ENCODE data around the gene RBM8A.

Gene RBM8A

GRCh38 chr1:145892486-145893087 is 34.7 kb downstream of the RBM8A start:
- Histone ChIP-seq H3K9me3 (ENCODE audit: low read depth, low read length) (no peaks in the 10 kb centered on the region), H3K27ac (peak overlapping the region; percentile 72), H3K4me3 (peak overlapping the region; percentile 73), H3K36me3 (ENCODE audit: insufficient read depth, low read length) (no peaks in the 10 kb centered on the region), H3K9ac (ENCODE audit: insufficient read length) (peak overlapping the region; percentile 62)
- no peak for DNase-seq (ENCODE audit: low read depth, low spot score)
- TF ChIP-seq FOXP2 (optimal IDR thresholded peaks at IDR 0.05; ENCODE audit: control extremely low read depth, extremely low read length, insufficient read depth) (no peak), EZH2 (IDR thresholded peaks at IDR 0.05) (no peak), POLR2AphosphoS5 (IDR thresholded peaks at IDR 0.05; ENCODE audit: borderline replicate concordance, low read depth, low read length) (no peak)

DNA sequence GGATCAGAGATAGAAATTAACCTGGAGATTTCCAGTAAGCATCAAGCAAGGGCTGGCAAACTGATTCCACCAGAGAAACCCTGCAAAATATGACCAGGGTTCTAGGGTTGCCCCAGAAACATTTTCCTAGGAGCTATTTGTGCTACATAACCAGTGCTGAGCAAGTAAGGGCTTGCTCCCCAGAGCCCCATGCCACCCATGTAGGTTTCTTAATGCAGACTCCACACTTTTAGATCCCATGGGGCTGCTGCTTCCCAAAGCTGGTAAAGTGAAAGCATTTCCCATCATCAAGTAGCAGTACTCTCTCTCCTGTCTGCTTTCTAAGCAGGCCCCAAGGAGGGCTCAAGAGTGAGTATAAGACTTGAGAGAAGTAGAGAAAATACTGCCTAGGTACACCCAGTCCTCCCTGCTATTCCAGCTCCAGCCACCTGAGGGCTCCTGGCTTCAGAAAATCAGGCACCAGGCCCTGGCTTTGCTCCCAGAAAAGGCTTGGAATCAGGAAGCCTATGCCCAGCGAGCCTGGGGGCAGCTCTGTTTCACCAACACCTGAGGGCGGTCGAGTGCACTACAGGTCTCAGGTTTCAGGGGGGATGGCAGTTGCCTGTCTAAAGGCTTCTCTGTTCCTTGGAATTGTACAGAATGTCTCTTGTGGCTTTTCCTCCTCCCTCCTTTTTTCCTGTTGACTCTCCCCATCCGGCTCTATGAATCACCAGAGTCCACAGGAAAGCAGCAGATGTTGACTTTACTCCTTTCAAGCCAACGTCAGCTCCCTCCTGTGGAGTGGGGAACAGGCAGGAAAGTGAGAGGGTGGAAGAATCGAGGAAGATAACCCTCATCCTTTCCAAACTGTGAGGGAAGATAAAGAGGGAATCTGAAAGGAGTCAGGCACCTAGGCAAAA is 35.4 kb downstream of the RBM8A start:
- H3K4me3 ChIP-seq, result peak overlapping the region; percentile 73
- H3K27ac ChIP-seq, result peak overlapping the region; percentile 72
- peak overlapping the region; percentile 64 for H3K9ac ChIP-seq (ENCODE audit: insufficient read length)
- peak; percentile 76 for DNase-seq (ENCODE audit: low read depth, low spot score)
- no peak for TF ChIP-seq POLR2AphosphoS5 (IDR thresholded peaks at IDR 0.05; ENCODE audit: borderline replicate concordance, low read depth, low read length)
- no peak for TF ChIP-seq EZH2 (IDR thresholded peaks at IDR 0.05)
- TF ChIP-seq FOXP2 (optimal IDR thresholded peaks at IDR 0.05; ENCODE audit: control extremely low read depth, extremely low read length, insufficient read depth), result no peak
- no peaks in the 10 kb centered on the region for H3K9me3 ChIP-seq (ENCODE audit: low read depth, low read length)
- no peaks in the 10 kb centered on the region for H3K36me3 ChIP-seq (ENCODE audit: insufficient read depth, low read length)

DNA sequence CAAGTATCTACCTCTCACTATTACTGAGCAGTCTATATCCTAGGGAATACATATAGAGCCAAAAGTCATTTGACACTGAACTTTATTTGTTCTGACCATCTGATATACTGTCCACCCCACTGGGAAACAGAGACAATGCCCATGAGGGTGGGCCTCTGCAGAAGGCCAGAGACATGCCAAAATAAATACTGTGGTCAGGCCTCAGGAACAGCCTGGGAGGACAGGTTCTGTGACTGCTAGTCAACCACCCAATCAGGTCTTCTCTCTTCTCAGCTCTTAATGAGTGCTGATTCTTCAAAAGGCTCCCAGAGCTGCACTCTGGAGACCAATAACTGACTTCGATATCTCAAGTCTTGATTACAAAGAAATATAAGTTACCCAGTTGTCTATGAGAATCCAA is 36.1 kb downstream of the RBM8A start:
- H3K27ac ChIP-seq, result no peak overlapping the region; the same call in none of the 2 replicates
- no peak overlapping the region for H3K4me3 ChIP-seq
- H3K9ac ChIP-seq (ENCODE audit: insufficient read length), result peak overlapping the region; percentile 8
- no peaks in the 10 kb centered on the region for H3K9me3 ChIP-seq (ENCODE audit: low read depth, low read length)
- no peak for TF ChIP-seq EZH2 (IDR thresholded peaks at IDR 0.05)
- no peak for TF ChIP-seq POLR2AphosphoS5 (IDR thresholded peaks at IDR 0.05; ENCODE audit: borderline replicate concordance, low read depth, low read length)
- DNase-seq (ENCODE audit: low read depth, low spot score), result no peak
- no peaks in the 10 kb centered on the region for H3K36me3 ChIP-seq (ENCODE audit: insufficient read depth, low read length)

DNA sequence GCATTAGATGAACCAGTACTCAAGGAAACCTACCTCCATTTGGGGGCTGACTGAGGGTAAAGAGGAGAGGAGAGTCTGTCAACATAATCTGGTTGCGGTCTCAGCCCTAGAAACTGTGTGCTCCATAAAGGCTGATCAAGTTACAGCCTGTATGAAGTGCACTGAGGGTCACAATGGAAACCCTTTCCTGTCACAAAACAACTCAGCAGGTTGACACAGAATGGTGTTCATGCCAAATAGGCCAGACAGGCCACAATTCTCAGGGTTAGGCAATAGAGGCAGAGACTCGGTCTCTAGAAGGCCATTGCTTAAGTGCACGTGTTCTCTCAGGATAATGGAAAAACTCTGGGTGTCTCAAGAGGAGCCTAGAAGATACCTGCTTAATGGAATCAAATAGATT is 37.6 kb downstream of the RBM8A start:
- H3K9ac ChIP-seq (ENCODE audit: insufficient read length), result no peak overlapping the region
- no peak overlapping the region for H3K4me3 ChIP-seq
- H3K36me3 ChIP-seq (ENCODE audit: insufficient read depth, low read length), result no peaks in the 10 kb centered on the region
- TF ChIP-seq FOXP2 (optimal IDR thresholded peaks at IDR 0.05; ENCODE audit: control extremely low read depth, extremely low read length, insufficient read depth) (no peak), POLR2AphosphoS5 (IDR thresholded peaks at IDR 0.05; ENCODE audit: borderline replicate concordance, low read depth, low read length) (no peak), EZH2 (IDR thresholded peaks at IDR 0.05) (no peak)
- no peaks in the 10 kb centered on the region for H3K9me3 ChIP-seq (ENCODE audit: low read depth, low read length)
- DNase-seq (ENCODE audit: low read depth, low spot score), result no peak
- no peak overlapping the region for H3K27ac ChIP-seq

GRCh38 chr1:145887631-145888030 is 39.7 kb downstream of the RBM8A start:
- DNase-seq (ENCODE audit: low read depth, low spot score), result no peak
- H3K4me3 ChIP-seq, result no peak overlapping the region
- no peak overlapping the region for H3K9ac ChIP-seq (ENCODE audit: insufficient read length)
- H3K27ac ChIP-seq, result no peak overlapping the region
- no peak for TF ChIP-seq EZH2 (IDR thresholded peaks at IDR 0.05)
- no peak for TF ChIP-seq FOXP2 (optimal IDR thresholded peaks at IDR 0.05; ENCODE audit: control extremely low read depth, extremely low read length, insufficient read depth)
- TF ChIP-seq POLR2AphosphoS5 (IDR thresholded peaks at IDR 0.05; ENCODE audit: borderline replicate concordance, low read depth, low read length), result no peak
- no peaks in the 10 kb centered on the region for H3K36me3 ChIP-seq (ENCODE audit: insufficient read depth, low read length)
- no peaks in the 10 kb centered on the region for H3K9me3 ChIP-seq (ENCODE audit: low read depth, low read length)

GRCh38 chr1:145886816-145887215 is 40.5 kb downstream of the RBM8A start:
- Histone ChIP-seq H3K9ac (ENCODE audit: insufficient read length) (no peak overlapping the region), H3K4me3 (no peak overlapping the region), H3K36me3 (ENCODE audit: insufficient read depth, low read length) (no peaks in the 10 kb centered on the region), H3K9me3 (ENCODE audit: low read depth, low read length) (no peaks in the 10 kb centered on the region), H3K27ac (no peak overlapping the region)
- DNase-seq (ENCODE audit: low read depth, low spot score), result no peak
- TF ChIP-seq FOXP2 (optimal IDR thresholded peaks at IDR 0.05; ENCODE audit: control extremely low read depth, extremely low read length, insufficient read depth) (no peak), EZH2 (IDR thresholded peaks at IDR 0.05) (no peak), POLR2AphosphoS5 (IDR thresholded peaks at IDR 0.05; ENCODE audit: borderline replicate concordance, low read depth, low read length) (no peak)

DNA sequence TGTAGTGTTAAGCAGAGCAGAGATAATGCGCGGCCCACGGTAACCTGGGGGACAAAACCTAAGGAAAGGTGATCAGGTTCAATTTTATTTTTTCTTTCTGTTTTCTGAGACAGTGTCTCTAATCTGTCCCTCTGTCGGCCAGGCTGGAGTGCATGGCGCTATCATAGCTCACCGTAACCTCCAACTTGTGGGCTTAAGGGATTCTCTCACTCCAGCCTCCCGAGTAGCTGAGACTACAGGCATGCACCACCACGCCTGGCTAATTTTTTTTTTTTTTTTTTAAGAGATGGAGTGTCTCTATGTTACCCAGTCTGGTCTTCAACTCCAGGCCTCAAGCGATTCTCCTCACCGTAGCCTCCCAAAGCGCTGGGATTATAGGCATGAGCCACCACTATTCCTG is 40.9 kb downstream of the RBM8A start:
- H3K9me3 ChIP-seq (ENCODE audit: low read depth, low read length), result no peaks in the 10 kb centered on the region
- H3K36me3 ChIP-seq (ENCODE audit: insufficient read depth, low read length), result no peaks in the 10 kb centered on the region
- DNase-seq (ENCODE audit: low read depth, low spot score), result no peak
- TF ChIP-seq EZH2 (IDR thresholded peaks at IDR 0.05) (no peak), POLR2AphosphoS5 (IDR thresholded peaks at IDR 0.05; ENCODE audit: borderline replicate concordance, low read depth, low read length) (no peak), FOXP2 (optimal IDR thresholded peaks at IDR 0.05; ENCODE audit: control extremely low read depth, extremely low read length, insufficient read depth) (no peak)
- no peak overlapping the region for H3K27ac ChIP-seq
- H3K4me3 ChIP-seq, result peak overlapping the region; percentile 91
- H3K9ac ChIP-seq (ENCODE audit: insufficient read length), result no peak overlapping the region

DNA sequence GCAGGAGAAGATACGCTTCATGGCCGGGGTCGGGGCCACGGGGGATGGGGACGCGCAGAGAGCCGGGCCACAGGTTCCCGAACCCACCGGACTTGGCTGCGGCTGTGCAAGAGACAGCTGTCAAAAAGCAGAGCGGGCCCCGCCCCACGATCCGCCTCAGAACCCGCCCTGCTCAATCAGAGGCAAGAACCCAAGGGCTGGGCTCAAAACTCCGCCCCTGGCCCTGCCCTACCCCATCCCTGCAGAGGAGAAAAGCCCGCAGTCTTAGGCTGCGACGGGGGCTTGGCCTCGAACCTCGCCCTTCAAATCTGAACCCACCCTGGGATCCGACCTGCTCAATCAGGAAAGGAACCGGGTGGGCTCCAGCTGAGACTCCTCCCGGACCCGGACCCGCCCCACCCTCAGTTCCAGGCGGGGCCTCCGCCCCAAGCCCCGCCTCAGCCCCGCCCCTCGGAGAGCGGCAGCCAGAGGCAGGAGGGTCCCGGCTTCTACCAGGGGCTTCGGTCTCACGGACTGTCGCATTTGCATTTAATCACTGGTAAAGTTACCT is 41.5 kb downstream of the RBM8A start, which contains the start of gene ANKRD35:
Gene ANKRD35, minus strand, starts transcription at position 129 of the 550 bp plus-strand sequence. Its CDS starts 108 bp downstream, at position 21.
- Histone ChIP-seq H3K9me3 (ENCODE audit: low read depth, low read length) (no peaks in the 10 kb centered on the region), H3K9ac (ENCODE audit: insufficient read length) (no peak within 1 kb of the TSS), H3K27ac (no peak within 1 kb of the TSS), H3K4me3 (peak within 1 kb of the TSS; percentile 91), H3K36me3 (ENCODE audit: insufficient read depth, low read length) (no peaks in the 10 kb centered on the region)
- DNase-seq (ENCODE audit: low read depth, low spot score), result no peak
- no peak for TF ChIP-seq EZH2 (IDR thresholded peaks at IDR 0.05)
- TF ChIP-seq FOXP2 (optimal IDR thresholded peaks at IDR 0.05; ENCODE audit: control extremely low read depth, extremely low read length, insufficient read depth), result no peak
- TF ChIP-seq POLR2AphosphoS5 (IDR thresholded peaks at IDR 0.05; ENCODE audit: borderline replicate concordance, low read depth, low read length), result no peak
